ENCODE results near the gene XXYLT1. TPM values are rescaled to one million over a fixed set of nuclear protein-coding genes. Genes with fewer than 3 reads are reported as not detected.

The XXYLT1 gene
- total RNA-seq, 2 experiments from 2014 or later: 17.2 to 19.6 TPM

DNA sequence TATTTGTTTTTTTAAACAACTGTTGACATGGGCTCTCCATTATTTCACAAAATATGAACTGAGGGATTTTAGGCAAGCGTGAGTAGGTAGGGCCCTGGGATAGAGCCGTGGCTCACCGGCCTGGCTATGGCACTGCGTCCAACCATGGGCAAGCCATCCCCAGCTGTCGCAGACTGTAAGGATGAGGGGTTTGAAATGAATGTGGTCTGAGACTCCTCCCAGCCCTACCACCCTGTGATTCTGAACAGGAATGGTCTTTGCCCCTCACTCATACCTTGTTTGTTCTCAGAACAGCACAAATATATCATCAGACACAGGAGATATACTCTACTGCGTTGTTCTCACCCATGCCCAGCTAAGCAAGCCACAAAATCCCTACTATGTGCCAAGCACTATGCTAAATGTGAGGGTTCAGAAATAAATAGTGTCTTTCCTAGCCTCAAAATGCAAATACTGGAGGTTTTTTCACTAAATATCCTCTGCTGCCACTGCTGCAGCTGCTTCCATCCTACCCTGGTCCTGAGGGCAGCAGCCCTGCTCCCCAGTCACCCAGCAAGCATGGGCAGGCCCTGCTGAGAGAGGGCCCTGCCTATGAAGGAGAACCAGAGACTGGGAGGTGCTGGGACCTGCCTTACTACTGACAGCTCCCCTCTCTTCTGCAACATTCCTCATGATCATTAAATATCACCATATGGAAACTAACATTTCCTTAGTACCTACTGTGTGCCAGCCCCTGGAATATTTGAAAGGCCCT lies 102.8 kb downstream of the XXYLT1 start:
- no peak for TF ChIP-seq EZH2phosphoT487 (IDR thresholded peaks at IDR 0.05; ENCODE audit: borderline replicate concordance, low read depth, low read length)
- TF ChIP-seq, protein P1, sequence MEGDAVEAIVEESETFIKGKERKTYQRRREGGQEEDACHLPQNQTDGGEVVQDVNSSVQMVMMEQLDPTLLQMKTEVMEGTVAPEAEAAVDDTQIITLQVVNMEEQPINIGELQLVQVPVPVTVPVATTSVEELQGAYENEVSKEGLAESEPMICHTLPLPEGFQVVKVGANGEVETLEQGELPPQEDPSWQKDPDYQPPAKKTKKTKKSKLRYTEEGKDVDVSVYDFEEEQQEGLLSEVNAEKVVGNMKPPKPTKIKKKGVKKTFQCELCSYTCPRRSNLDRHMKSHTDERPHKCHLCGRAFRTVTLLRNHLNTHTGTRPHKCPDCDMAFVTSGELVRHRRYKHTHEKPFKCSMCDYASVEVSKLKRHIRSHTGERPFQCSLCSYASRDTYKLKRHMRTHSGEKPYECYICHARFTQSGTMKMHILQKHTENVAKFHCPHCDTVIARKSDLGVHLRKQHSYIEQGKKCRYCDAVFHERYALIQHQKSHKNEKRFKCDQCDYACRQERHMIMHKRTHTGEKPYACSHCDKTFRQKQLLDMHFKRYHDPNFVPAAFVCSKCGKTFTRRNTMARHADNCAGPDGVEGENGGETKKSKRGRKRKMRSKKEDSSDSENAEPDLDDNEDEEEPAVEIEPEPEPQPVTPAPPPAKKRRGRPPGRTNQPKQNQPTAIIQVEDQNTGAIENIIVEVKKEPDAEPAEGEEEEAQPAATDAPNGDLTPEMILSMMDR (conservative IDR thresholded peaks at IDR 0.05; ENCODE audit: low read length): no peak
- POLR2A ChIA-PET: interaction anchor here (0.6 to 1.1 kb wide), 3 partner anchors 9 to 125 kb away, joined by 3 to 7 read pairs (median 4); no protein-coding TSS in a partner anchor
- Histone ChIP-seq H3K27ac (ENCODE audit: low read depth, low read length, poor library complexity, severe bottlenecking) (no peak overlapping the region), H3K4me1 (ENCODE audit: insufficient read depth, low read length, poor library complexity, severe bottlenecking) (peaks cover 4% of the 10 kb centered on the region), H2AFZ (ENCODE audit: low read length) (no peak overlapping the region), H3K36me3 (ENCODE audit: insufficient read depth, low read length) (no peaks in the 10 kb centered on the region), H3K9me2 (ENCODE audit: insufficient read depth, low read length) (no peaks in the 10 kb centered on the region), H3K4me3 (ENCODE audit: low read depth, low read length, poor library complexity, severe bottlenecking) (no peak overlapping the region), H3K79me2 (ENCODE audit: insufficient read depth, low read depth, low read length) (no peaks in the 10 kb centered on the region), H4K20me1 (ENCODE audit: insufficient read depth, low read length) (no peaks in the 10 kb centered on the region), H3K9me3 (ENCODE audit: low read length) (no peaks in the 10 kb centered on the region), H3K4me2 (ENCODE audit: low read length) (no peak overlapping the region)
- no TSS peak for BruUV-seq (replicated peaks)
- intact Hi-C loops (cut with micrococcal nuclease; ENCODE audit: unreplicated experiment): no loop called here
- CTCF ChIA-PET (ENCODE audit: unreplicated experiment): interaction anchor here (0.8 kb wide), 1 partner anchor 20 kb away, joined by 3 read pairs; no protein-coding TSS in a partner anchor
- DNase-seq (ENCODE audit: low spot score): no peak

DNA sequence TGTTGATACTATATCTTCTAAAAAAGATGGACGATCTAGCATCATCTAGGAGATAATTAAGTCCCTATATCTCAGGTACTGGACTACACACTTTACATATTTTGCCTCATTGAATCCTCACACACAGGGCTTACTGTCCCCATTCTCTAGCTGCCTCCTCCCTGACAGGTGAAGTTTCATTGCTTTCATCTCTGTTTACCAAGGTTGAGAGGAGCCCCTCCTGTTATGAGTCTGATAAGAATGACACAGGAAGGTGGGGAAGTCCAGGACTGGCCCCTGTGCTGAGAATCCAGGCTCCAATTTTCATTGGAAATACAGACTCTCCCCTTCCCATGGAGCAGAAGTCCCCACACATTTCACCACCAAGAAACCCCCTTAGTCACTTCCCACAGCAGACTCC lies 105.2 kb downstream of the XXYLT1 start:
- BruUV-seq (replicated peaks): no TSS peak
- Histone ChIP-seq H3K9me3 (ENCODE audit: low read length) (no peaks in the 10 kb centered on the region), H3K27ac (ENCODE audit: low read depth, low read length, poor library complexity, severe bottlenecking) (no peak overlapping the region), H3K4me2 (ENCODE audit: low read length) (no peak overlapping the region), H3K4me3 (ENCODE audit: low read depth, low read length, poor library complexity, severe bottlenecking) (no peak overlapping the region), H4K20me1 (ENCODE audit: insufficient read depth, low read length) (no peaks in the 10 kb centered on the region), H3K9me2 (ENCODE audit: insufficient read depth, low read length) (no peaks in the 10 kb centered on the region), H3K79me2 (ENCODE audit: insufficient read depth, low read depth, low read length) (no peaks in the 10 kb centered on the region), H3K4me1 (ENCODE audit: insufficient read depth, low read length, poor library complexity, severe bottlenecking) (peaks cover 25% of the 10 kb centered on the region), H3K36me3 (ENCODE audit: insufficient read depth, low read length) (no peaks in the 10 kb centered on the region), H2AFZ (ENCODE audit: low read length) (no peak overlapping the region)
- TF ChIP-seq EZH2phosphoT487 (IDR thresholded peaks at IDR 0.05; ENCODE audit: borderline replicate concordance, low read depth, low read length): no peak
- TF ChIP-seq, protein P1 (conservative IDR thresholded peaks at IDR 0.05; ENCODE audit: low read length): no peak
- intact Hi-C loops (cut with micrococcal nuclease; ENCODE audit: unreplicated experiment): no loop called here
- ChIA-PET POLR2A (no interaction called here), CTCF (ENCODE audit: unreplicated experiment) (no interaction called here)
- DNase-seq (ENCODE audit: low spot score): no peak

DNA sequence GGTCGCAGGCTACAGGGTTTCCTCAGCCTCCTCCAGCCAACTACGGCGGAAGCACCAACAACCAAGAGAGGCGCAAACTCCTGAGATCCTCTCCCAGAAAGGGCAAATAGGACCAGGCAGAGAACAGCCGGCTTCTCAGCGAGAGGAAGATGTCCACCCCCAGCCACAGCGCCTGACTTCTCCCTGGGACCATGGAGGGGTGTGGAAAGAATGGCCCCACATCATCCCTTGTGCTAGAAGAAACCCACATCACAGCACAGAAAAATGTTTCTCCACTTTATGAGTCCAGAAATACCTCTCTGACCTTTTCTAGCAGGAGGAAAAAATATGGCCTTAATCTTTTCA lies 105.7 kb downstream of the XXYLT1 start:
- no peak overlapping the region for H3K4me2 ChIP-seq (ENCODE audit: low read length)
- H3K79me2 ChIP-seq (ENCODE audit: insufficient read depth, low read depth, low read length): no peaks in the 10 kb centered on the region
- TF ChIP-seq EZH2phosphoT487 (IDR thresholded peaks at IDR 0.05; ENCODE audit: borderline replicate concordance, low read depth, low read length): no peak
- TF ChIP-seq, protein P1 (conservative IDR thresholded peaks at IDR 0.05; ENCODE audit: low read length): no peak
- BruUV-seq (replicated peaks): no TSS peak
- H3K9me2 ChIP-seq (ENCODE audit: insufficient read depth, low read length): no peaks in the 10 kb centered on the region
- POLR2A ChIA-PET: no interaction called here
- CTCF ChIA-PET (ENCODE audit: unreplicated experiment): no interaction called here
- no peaks in the 10 kb centered on the region for H3K9me3 ChIP-seq (ENCODE audit: low read length)
- H2AFZ ChIP-seq (ENCODE audit: low read length): no peak overlapping the region
- no peaks in the 10 kb centered on the region for H3K36me3 ChIP-seq (ENCODE audit: insufficient read depth, low read length)
- H3K4me1 ChIP-seq (ENCODE audit: insufficient read depth, low read length, poor library complexity, severe bottlenecking): peaks cover 31% of the 10 kb centered on the region
- H3K4me3 ChIP-seq (ENCODE audit: low read depth, low read length, poor library complexity, severe bottlenecking): no peak overlapping the region
- no peak overlapping the region for H3K27ac ChIP-seq (ENCODE audit: low read depth, low read length, poor library complexity, severe bottlenecking)
- intact Hi-C loops (cut with micrococcal nuclease; ENCODE audit: unreplicated experiment): no loop called here
- DNase-seq (ENCODE audit: low spot score): no peak
- H4K20me1 ChIP-seq (ENCODE audit: insufficient read depth, low read length): no peaks in the 10 kb centered on the region

Measured in OCI-LY7 (cell line).